ENCODE data around the gene LARGE1. TPM values are rescaled to one million over a fixed set of nuclear protein-coding genes. Genes with fewer than 3 reads are reported as not detected.

The LARGE1 gene
- total RNA-seq, 6 experiments from 2014 or later, result 12.2 to 28.3 (median 15.2) TPM

- no peak for ATAC-seq
- DNase-seq, result no peak
- intact Hi-C loops (cut with DNase I), result no loop called here
- no peaks in the 10 kb centered on the region for H3K9me3 ChIP-seq
- no peak for TF ChIP-seq POLR2A (IDR thresholded peaks at IDR 0.05)
- TF ChIP-seq CTCF (IDR thresholded peaks at IDR 0.05), result no peak
- no peak overlapping the region for H3K27ac ChIP-seq
- H3K27me3 ChIP-seq, result no peaks in the 10 kb centered on the region
- no peaks in the 10 kb centered on the region for H3K36me3 ChIP-seq
- no peaks in the 10 kb centered on the region for H3K4me1 ChIP-seq
- no peak overlapping the region for H3K4me3 ChIP-seq
Measured at GRCh38 chr22:33361581-33361980, 558.7 kb downstream of the LARGE1 start.

- no peaks in the 10 kb centered on the region for H3K4me1 ChIP-seq
- TF ChIP-seq CTCF (IDR thresholded peaks at IDR 0.05) (no peak), POLR2A (IDR thresholded peaks at IDR 0.05) (no peak)
- no peaks in the 10 kb centered on the region for H3K36me3 ChIP-seq
- WGBS (ENCODE audit: insufficient coverage, low coverage, low lambda C conversion rate, missing lambda C conversion rate), result 89% methylated on average over 4 of the region's 4 CpGs
- ATAC-seq (no peak), DNase-seq (no peak)
- no peaks in the 10 kb centered on the region for H3K27me3 ChIP-seq
- no peak overlapping the region for H3K27ac ChIP-seq
- H3K9me3 ChIP-seq, result no peaks in the 10 kb centered on the region
- intact Hi-C loops (cut with DNase I), result no loop called here
- H3K4me3 ChIP-seq, result no peak overlapping the region
Measured at GRCh38 chr22:33357981-33358399, 562.3 kb downstream of the LARGE1 start.

GRCh38 chr22:33354928-33355327 is 565.3 kb downstream of the LARGE1 start:
- 25% methylated on average over 1 of the region's 1 CpG for WGBS (ENCODE audit: insufficient coverage, low coverage, low lambda C conversion rate, missing lambda C conversion rate)
- DNase-seq (no peak), ATAC-seq (peak in 3 of 4 donors; percentile 45 to 46 (median 46))
- Histone ChIP-seq H3K27ac (no peak overlapping the region), H3K9me3 (no peaks in the 10 kb centered on the region), H3K27me3 (no peaks in the 10 kb centered on the region), H3K4me3 (no peak overlapping the region), H3K4me1 (no peaks in the 10 kb centered on the region), H3K36me3 (no peaks in the 10 kb centered on the region)
- no peak for TF ChIP-seq POLR2A (IDR thresholded peaks at IDR 0.05)
- TF ChIP-seq CTCF (IDR thresholded peaks at IDR 0.05), result no peak
- intact Hi-C loops (cut with DNase I), result no loop called here

- no peak overlapping the region for H3K4me3 ChIP-seq
- H3K4me1 ChIP-seq, result no peaks in the 10 kb centered on the region
- ATAC-seq (no peak), DNase-seq (no peak)
- no peaks in the 10 kb centered on the region for H3K27me3 ChIP-seq
- no peaks in the 10 kb centered on the region for H3K9me3 ChIP-seq
- H3K27ac ChIP-seq, result no peak overlapping the region
- WGBS (ENCODE audit: insufficient coverage, low coverage, low lambda C conversion rate, missing lambda C conversion rate), result 91% methylated on average over 4 of the region's 4 CpGs
- no peak for TF ChIP-seq POLR2A (IDR thresholded peaks at IDR 0.05)
- TF ChIP-seq CTCF (IDR thresholded peaks at IDR 0.05), result no peak
- intact Hi-C loops (cut with DNase I), result no loop called here
- H3K36me3 ChIP-seq, result no peaks in the 10 kb centered on the region
Measured at GRCh38 chr22:33353502-33353901, 566.8 kb downstream of the LARGE1 start.

GRCh38 chr22:33352768-33353167 is 567.5 kb downstream of the LARGE1 start:
- no peaks in the 10 kb centered on the region for H3K4me1 ChIP-seq
- WGBS (ENCODE audit: insufficient coverage, low coverage, low lambda C conversion rate, missing lambda C conversion rate), result 100% methylated on average over 1 of the region's 1 CpG
- H3K27ac ChIP-seq, result no peak overlapping the region
- no peaks in the 10 kb centered on the region for H3K27me3 ChIP-seq
- intact Hi-C loops (cut with DNase I), result no loop called here
- TF ChIP-seq CTCF (IDR thresholded peaks at IDR 0.05) (no peak), POLR2A (IDR thresholded peaks at IDR 0.05) (no peak)
- DNase-seq (no peak), ATAC-seq (no peak)
- H3K9me3 ChIP-seq, result no peaks in the 10 kb centered on the region
- H3K36me3 ChIP-seq, result no peaks in the 10 kb centered on the region
- H3K4me3 ChIP-seq, result no peak overlapping the region
